GM13977 (cell line): ENCODE data around the gene DUS3L.

Source experiments
- DNase-seq: peaks from one replicate; pipeline ENCODE4 v3.0.0; 2012; ENCODE audit warnings: low spot score
- in situ Hi-C: fragments of 300-500 bp; cut with MboI; formaldehyde crosslinking; loops from one replicate; pipeline ENCODE4 v1.12.0; 2022; ENCODE audit warnings: low sequenced_read_pairs, low pct_unique_long_range_greater_than_20kb, mixed read lengths, inconsistent platforms; ENCODE audit not compliant: unreplicated experiment
- TF ChIP-seq, protein P1 (sequence below): IDR thresholded peaks from 2 replicates; pipeline ENCODE4 v1.5.1; 2012; ENCODE audit warnings: mild to moderate bottlenecking, control low read depth; ENCODE audit not compliant: insufficient read depth; ENCODE audit errors: extremely low read depth, missing control alignments

Gene DUS3L

DNA sequence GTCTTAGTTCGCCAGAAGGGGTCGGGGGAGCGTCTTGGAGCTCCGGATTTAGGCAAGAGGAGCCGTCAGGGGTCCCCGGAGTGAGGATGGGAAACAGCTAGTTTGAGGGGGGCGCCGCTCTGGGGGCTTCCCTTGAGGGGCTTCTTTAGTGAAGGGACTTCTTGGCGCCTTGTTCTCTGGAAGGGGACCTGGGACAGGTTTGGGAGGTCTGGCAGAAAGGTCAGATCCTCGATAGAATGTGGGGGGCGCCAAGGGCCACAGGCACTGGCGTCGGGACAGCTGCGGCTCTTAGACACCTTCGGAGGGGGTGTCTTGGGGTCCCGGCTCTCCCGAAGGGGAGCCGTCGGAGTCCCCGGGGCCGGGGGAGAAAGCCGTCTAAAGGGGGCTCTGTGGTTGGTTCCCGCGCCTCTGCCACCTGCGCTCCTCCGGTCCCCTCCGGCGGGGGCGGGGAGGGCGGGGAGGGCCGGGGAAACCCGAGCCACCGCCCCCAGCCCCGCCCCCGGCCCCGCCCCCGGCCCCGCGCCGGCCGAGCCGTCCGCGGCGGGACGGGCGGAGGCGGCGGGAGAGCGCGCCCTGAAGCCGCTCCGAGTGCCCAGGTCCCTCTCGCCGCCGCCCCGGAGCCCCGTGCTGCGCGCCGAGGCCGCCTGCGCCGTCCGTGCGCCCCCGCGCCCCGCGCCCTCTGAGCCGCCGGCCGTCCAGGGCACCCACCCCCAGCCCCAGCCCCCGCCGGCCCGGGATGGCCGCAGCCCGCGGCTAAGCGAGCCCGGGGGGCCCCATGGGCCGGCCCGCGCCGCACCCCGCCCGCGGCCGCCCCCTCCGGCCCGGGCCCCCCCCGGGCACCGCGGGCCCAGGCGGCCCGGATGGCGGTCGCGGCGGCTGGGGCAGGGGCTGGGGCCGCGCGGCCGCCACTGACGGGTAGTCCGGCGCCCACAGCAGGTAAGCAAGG lies 13.8 kb upstream of the DUS3L start, which contains the start of gene NRTN:
TSS of gene NRTN (plus strand) at position 552 of the 946 bp plus-strand sequence. CDS start 19,099 bp downstream, outside the sequence.
- peak; percentile 89 for DNase-seq
- TF ChIP-seq, protein P1, sequence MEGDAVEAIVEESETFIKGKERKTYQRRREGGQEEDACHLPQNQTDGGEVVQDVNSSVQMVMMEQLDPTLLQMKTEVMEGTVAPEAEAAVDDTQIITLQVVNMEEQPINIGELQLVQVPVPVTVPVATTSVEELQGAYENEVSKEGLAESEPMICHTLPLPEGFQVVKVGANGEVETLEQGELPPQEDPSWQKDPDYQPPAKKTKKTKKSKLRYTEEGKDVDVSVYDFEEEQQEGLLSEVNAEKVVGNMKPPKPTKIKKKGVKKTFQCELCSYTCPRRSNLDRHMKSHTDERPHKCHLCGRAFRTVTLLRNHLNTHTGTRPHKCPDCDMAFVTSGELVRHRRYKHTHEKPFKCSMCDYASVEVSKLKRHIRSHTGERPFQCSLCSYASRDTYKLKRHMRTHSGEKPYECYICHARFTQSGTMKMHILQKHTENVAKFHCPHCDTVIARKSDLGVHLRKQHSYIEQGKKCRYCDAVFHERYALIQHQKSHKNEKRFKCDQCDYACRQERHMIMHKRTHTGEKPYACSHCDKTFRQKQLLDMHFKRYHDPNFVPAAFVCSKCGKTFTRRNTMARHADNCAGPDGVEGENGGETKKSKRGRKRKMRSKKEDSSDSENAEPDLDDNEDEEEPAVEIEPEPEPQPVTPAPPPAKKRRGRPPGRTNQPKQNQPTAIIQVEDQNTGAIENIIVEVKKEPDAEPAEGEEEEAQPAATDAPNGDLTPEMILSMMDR = no peak
- in situ Hi-C loops = loop anchor here (25.0 kb wide), 1 partner anchor 208 kb away; no protein-coding TSS in a partner anchor

DNA sequence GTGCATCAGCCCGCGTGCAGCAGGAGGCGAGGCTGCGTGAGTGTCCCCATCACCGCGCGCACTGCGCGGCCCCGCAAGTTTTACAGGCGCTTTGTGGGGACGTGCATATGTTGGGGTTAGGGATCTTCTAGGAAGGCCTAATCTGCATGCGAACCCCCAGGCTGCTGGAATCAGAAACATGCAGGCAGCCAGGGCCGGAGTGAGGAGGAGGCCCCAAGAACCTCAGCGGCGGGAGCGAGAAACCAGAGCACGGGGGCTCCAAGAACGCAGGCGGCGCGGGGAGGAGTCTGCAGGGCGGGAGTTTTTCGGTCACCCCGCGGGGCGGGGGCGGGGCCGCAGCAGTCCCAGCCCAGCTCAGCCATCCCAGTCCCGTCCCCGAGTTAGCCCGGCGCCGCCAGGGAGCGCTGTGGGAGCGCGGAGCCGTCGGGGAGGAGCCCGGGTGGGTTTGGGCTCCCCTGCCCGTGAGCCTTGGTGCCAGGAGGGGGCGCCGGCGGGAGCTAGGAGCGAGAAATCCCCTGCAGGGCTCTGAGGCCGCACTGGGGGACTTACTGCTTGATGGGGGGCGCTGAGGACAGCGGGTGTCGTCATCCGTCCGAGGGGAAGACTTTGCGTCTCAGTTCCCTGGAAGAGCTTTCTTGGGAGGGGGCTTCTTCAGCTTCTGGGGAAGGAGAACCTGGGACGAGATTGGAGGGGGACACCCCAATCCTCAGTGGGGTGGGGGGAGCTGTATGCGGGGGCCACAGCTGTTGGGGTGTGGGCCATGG lies 13.0 kb upstream of the DUS3L start:
- DNase-seq = peak; percentile 99
- TF ChIP-seq, protein P1 = peak; percentile 97
- in situ Hi-C loops = loop anchor here (25.0 kb wide), 1 partner anchor 208 kb away; no protein-coding TSS in a partner anchor

DNA sequence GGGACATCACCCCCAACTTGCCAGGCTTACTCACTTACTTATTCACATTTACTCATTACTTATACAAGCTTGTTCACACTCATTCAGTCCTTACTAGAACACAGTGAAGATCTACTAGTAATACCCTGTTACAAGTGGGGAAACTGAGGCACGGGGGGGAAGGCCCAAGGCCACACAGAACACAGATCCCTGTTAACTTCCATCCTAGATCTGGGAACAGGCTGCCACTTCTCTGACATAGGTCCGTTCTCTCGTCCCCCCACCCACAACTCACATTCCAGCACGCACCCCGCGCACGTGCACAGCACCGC lies 12.4 kb upstream of the DUS3L start:
- DNase-seq = no peak

DNA sequence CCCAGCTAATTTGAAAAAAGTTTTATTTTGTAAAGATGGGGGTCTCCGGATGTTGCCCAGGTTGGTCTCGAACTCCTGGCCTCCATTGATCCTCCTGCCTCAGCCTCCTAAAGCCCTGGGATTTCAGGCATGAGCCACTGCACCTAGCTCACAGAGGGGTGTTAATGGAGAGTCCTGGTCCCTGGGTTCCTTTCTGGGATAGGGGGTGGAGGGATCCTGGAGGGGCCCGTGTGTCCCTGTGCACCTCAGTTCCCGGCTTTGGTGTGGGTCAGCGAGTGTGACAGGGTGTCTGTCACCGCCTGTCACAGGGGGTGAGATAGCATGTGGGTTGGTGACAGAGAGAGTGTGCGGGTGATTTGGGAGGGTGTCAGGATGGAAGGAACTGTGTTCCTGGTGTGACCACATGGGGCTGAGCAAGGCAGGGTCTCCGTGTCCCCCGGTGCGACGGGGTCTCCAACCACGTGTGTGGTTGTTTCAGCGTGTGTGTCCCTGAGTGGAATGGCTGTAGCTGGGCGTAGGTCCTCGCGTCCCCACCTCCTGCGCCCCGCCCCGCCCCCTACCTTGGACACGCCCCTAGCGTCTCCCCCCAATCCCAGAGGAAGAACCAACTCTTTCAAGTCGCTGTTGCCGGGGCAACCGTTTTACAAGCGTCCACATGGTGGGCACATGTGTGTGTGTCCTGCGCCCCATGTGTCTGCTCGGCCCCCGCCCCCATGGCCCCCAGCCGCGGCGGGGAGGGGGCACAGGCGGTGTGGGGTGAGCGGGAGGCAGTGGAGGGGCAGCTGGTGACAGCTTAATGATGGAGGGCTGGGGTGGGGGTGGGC lies 11.0 kb upstream of the DUS3L start:
- TF ChIP-seq, protein P1 = no peak
- DNase-seq = no peak

More for the DNA sequence above, 12.4 kb upstream of the DUS3L start:
- TF ChIP-seq, protein P1 = no peak
- in situ Hi-C loops = loop anchor here (25.0 kb wide), 1 partner anchor 209 kb away; no protein-coding TSS in a partner anchor

DNA sequence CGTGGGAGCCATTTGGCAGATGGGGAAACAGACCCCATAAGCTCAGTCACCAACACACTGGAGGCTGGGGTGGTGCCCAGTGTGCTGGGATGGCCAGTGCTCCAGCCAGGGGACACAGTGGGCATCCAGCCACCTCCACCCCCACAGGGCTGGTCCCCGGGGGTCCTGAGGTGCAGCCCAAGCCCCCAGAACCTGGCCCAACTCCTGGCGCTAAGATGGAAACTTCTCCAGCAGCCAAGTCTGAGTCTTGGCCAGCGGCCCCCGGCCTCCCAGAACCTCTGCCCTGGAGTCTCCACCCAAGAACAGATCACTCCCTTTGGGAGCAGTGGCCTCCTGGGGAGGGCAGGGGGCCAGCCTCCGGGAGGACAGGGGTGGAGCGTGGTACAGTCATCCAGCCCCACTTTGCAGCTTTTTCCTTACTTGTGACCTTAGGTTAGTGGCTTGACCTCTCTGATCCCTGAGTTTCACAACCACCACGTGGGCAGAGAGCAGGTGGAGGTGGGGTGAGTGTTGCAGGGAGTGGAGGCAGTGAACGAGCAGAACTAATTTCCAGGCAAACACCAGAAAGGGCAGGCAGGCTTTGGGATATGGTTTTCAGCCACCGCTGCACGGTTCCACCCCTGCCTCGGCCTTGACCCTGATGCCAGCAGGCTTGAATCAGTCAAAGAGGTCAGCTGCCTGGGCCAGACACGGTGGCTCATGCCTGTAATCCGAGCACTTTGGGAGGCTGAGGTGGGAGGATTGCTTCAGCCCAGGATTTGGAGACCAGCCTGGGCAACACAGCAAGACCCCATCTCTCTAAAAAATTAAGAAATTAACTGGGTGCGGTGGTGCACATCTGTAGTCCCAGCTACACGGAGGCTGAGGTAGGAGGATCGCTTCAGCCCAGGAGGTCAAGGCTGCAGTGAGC lies 9.7 kb upstream of the DUS3L start:
- TF ChIP-seq, protein P1 = no peak
- in situ Hi-C loops = loop anchor here (25.0 kb wide), 1 partner anchor 212 kb away; no protein-coding TSS in a partner anchor
- no peak for DNase-seq

More for the DNA sequence above, 11.0 kb upstream of the DUS3L start:
- in situ Hi-C loops = loop anchor here (25.0 kb wide), 1 partner anchor 210 kb away; no protein-coding TSS in a partner anchor
